HG03097 (cell line): Measurements from ENCODE around the gene ITPRIPL1.
"Not testable (repeated sequence)": the region's sequence is repeated elsewhere in the genome, so short reads cannot be mapped to it uniquely, and the experiment has no call there.

Experiments used
- ATAC-seq: cut with Tn5 transposase; IDR thresholded peaks from one replicate; pipeline ENCODE4 v1.9.1; 2021; ENCODE audit not compliant: unreplicated experiment, low FRiP score

ITPRIPL1 gene, protein sequence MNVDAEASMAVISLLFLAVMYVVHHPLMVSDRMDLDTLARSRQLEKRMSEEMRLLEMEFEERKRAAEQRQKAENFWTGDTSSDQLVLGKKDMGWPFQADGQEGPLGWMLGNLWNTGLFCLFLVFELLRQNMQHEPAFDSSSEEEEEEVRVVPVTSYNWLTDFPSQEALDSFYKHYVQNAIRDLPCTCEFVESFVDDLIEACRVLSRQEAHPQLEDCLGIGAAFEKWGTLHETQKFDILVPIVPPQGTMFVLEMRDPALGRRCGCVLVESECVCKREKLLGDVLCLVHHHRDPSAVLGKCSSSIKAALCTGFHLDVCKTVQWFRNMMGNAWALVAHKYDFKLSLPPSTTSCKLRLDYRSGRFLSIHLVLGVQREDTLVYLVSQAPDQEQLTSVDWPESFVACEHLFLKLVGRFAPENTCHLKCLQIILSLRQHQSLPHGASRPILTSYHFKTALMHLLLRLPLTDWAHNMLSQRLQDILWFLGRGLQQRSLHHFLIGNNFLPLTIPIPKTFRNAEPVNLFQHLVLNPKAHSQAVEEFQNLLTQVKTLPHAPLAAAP

GRCh38 chr2:96325041-96325883 is at the start of gene ITPRIPL1:
Gene ITPRIPL1, plus strand, starts transcription at chr2:96325317. Its CDS starts 523 bp downstream, at chr2:96325840.
- no peak for ATAC-seq

GRCh38 chr2:96276787-96277499 is 48.2 kb upstream of the ITPRIPL1 start:
- no peak for ATAC-seq

- no peak for ATAC-seq
Measured at GRCh38 chr2:96287273-96287856, 37.8 kb upstream of the ITPRIPL1 start.

- no peak for ATAC-seq
Measured at GRCh38 chr2:96291751-96292150, 33.4 kb upstream of the ITPRIPL1 start.

DNA sequence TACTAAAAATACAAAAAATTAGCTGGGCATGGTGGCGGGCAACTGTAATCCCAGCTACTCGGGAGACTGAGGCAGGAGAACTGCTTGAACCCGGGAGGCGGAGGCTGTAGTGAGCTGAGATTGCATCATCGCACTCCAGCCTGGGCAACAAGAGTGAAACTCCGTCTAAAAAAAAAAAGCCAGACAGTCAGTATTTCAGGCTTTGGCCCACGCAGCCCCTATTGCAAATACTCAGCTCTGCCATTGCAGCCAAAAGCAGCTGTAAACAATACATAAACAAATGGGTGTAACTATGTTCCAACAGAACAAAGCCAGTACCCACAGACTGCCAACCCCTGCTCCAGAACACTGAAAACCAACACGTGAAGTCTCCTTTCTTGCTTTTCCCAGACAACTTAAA is 30.8 kb upstream of the ITPRIPL1 start:
- not testable (repeated sequence) for ATAC-seq

DNA sequence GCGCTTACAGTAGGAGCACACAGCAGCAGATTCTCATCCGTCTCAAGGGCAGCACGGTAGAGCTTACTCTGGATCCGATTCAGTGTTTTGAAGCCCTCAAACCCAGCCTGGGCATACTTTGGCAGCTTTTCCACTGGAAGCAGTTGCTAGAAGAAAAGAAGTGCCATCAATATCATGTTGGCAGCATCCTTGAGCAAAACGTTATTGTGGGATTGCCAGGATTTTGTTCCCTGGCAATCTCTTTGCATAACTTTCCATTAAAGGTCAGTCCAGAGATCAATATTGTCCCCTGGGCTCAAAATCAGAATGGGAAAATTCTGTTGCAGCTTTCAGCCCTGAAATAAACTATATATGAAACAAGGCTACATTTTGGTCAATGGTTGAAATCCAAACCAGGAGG is 28.2 kb upstream of the ITPRIPL1 start:
- ATAC-seq, result no peak

GRCh38 chr2:96301865-96302264 is 23.3 kb upstream of the ITPRIPL1 start:
- ATAC-seq, result no peak

DNA sequence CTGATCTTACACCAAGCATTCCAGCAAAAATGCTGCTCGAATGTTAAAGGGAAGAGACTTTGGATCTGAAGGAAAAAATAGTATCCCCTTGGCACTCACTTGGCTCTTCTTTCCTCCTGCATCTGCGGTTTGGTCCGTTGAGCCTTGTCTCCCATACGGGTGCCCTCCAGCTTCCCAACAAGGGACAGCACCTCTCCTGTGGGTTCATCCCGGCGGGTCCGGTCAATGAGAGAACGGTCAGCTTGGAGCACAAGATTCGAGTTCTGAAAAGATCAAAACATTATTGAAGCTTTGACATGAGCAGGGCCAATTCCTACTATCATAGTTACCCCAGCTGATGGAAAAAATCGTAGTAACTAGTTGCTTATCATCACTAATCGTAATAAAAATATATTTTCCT is 20.5 kb upstream of the ITPRIPL1 start:
- no peak for ATAC-seq

- ATAC-seq, result peak; percentile 76
Measured at GRCh38 chr2:96305091-96305978, 19.8 kb upstream of the ITPRIPL1 start, which contains the start of gene SNRNP200. Gene SNRNP200, minus strand, starts transcription at chr2:96305546. Its CDS starts 109 bp downstream, at chr2:96305437.

DNA sequence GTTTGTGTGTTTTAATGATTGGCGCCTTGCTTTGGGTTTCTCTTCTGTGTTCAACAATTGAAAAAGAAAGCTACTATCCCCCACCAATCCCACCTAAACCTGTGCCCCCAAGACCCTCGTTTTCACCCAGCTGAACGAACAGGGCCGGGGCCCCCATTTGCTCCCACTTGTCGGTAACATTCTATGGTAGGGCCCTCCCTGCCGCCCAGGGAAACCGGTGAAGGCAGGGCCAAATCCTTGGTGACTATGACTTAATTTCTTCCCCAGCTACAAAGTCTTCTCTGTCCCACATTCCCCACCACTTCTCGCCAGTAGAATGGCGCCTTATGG is 19.2 kb upstream of the ITPRIPL1 start:
- ATAC-seq, result no peak

DNA sequence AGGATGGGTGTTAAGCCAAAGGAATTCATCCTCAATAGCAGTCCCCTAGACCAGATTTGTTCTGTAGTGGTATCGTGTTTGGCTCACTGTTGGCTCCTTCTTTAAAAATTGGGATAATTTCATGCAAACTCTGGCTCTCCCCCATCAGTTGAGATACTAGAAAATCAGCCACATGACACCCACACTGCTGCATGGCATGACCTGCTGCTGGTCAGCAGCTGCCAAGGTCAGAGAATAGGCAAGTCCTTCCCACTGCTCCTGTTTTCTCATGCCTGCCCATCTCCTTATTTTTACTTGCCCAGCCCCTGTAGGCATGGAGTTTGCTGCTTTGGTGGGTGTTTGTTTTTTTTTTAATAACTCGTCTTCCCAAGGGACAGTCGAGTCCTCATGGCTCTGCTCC is 18.7 kb upstream of the ITPRIPL1 start:
- no peak for ATAC-seq

- ATAC-seq, result no peak
Measured at GRCh38 chr2:96308248-96308647, 16.9 kb upstream of the ITPRIPL1 start.

GRCh38 chr2:96315005-96315399 is 10.1 kb upstream of the ITPRIPL1 start:
- no peak for ATAC-seq

GRCh38 chr2:96315400-96316071 is 9.6 kb upstream of the ITPRIPL1 start:
- ATAC-seq, result no peak

DNA sequence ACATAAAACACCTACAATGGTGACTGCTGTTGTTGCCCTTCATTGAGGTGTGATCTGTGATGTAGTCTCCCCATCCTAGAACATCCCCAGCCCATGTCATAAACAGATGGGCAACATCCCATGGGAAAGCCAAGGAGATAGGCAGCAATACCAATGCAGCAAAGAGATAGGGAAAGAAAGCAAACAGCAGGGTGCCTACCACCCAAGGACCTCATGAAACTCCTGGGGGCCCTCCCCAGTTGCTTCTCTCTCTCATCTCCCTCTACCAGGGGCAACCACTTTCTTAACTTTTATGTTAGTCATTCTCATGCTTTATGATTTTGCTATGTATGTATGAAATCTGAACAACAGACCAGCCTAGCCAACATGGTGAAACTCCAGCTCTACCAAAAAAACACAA is 8.1 kb upstream of the ITPRIPL1 start:
- no peak for ATAC-seq

DNA sequence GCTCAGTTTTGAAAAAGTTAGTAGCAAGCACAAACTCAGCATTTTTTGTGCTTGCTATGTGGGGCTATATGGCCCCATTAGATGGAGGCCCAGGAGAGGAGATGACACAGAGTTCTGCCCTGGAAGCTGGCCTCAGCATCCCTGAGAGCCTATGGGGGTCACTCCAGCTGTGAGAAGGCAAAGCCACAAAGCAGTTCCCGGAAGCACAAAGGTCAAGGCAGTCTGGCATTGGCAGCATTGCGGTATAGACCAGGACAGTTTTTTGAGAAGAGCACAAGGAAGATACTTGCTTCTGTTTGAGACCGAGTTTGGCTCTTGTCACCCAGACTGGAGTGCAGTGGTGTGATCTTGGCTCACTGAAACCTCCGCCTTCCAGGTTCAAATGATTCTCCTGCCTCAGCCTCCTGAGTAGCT is 7.5 kb upstream of the ITPRIPL1 start:
- no peak for ATAC-seq

- ATAC-seq, result no peak
Measured at GRCh38 chr2:96318723-96319122, 6.4 kb upstream of the ITPRIPL1 start.

- no peak for ATAC-seq
Measured at GRCh38 chr2:96319396-96319795, 5.7 kb upstream of the ITPRIPL1 start.

GRCh38 chr2:96320326-96320725 is 4.8 kb upstream of the ITPRIPL1 start:
- no peak for ATAC-seq
